Measurements from ENCODE around the gene PSEN2. TPM values are rescaled to one million over a fixed set of nuclear protein-coding genes. Genes with fewer than 3 reads are reported as not detected.

Gene PSEN2
- total RNA-seq, 1 experiment from 2014 or later = 24.2 TPM

DNA sequence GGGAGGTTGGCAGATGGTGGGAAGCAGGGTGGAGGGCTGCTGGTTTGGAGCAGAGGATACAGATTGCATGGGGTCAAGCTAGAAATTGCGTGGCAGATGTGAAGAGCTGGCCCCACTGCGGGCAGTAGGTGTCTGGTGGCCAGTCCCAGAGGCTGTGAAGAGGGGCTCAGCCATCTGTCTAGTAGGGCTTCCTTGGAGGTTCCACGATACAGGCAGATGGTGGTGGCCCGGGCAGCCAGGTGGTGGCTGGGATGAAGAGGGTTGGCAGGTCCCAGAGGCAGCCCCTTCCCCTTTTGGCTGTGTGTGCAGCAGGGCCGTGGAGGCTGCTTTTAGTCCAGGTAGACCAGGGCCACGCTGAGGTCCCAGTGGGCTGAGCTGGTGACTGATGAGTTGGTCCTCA lies 16.6 kb downstream of the PSEN2 start:
- no peaks in the 10 kb centered on the region for H3K9me3 Mint-ChIP-seq (ENCODE audit: low read depth, unreplicated experiment)

DNA sequence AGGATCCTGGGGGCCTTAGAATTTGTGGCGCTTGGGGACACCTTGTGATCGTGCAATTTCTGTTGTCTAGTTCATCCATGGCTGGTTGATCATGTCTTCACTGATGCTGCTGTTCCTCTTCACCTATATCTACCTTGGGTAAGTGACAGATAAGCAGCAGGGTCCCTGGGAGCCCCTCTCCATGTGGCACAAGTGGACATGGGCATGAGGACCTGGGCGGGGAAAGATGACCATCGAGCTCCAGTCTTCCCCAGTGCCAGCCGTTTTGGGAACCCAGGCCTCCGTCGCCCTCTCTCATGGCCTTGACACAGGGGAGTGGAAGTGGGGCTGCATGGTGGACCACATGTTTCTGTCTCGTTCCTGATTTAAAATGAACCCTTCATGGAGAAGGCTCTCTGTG lies 17.6 kb downstream of the PSEN2 start:
- H3K4me3 Mint-ChIP-seq (ENCODE audit: low read depth, unreplicated experiment) = no peak overlapping the region

More for the DNA sequence above, 16.6 kb downstream of the PSEN2 start:
- peaks cover 18% of the 10 kb centered on the region for H3K4me1 Mint-ChIP-seq (ENCODE audit: low read depth, unreplicated experiment)
- TF ChIP-seq, protein P1, sequence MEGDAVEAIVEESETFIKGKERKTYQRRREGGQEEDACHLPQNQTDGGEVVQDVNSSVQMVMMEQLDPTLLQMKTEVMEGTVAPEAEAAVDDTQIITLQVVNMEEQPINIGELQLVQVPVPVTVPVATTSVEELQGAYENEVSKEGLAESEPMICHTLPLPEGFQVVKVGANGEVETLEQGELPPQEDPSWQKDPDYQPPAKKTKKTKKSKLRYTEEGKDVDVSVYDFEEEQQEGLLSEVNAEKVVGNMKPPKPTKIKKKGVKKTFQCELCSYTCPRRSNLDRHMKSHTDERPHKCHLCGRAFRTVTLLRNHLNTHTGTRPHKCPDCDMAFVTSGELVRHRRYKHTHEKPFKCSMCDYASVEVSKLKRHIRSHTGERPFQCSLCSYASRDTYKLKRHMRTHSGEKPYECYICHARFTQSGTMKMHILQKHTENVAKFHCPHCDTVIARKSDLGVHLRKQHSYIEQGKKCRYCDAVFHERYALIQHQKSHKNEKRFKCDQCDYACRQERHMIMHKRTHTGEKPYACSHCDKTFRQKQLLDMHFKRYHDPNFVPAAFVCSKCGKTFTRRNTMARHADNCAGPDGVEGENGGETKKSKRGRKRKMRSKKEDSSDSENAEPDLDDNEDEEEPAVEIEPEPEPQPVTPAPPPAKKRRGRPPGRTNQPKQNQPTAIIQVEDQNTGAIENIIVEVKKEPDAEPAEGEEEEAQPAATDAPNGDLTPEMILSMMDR (IDR thresholded peaks at IDR 0.05; ENCODE audit: unreplicated experiment) = no peak
- intact Hi-C loops (cut with micrococcal nuclease; ENCODE audit: unreplicated experiment) = no loop called here
- CTCF ChIA-PET = no interaction called here
- H3K27ac Mint-ChIP-seq (ENCODE audit: unreplicated experiment) = no peak overlapping the region
- H3K27me3 Mint-ChIP-seq (ENCODE audit: unreplicated experiment) = no peaks in the 10 kb centered on the region
- H3K36me3 Mint-ChIP-seq (ENCODE audit: insufficient read depth, unreplicated experiment) = peaks cover 12% of the 10 kb centered on the region
- no peak for DNase-seq
- H3K4me3 Mint-ChIP-seq (ENCODE audit: low read depth, unreplicated experiment) = no peak overlapping the region
- BruUV-seq (replicated peaks) = no TSS peak

DNA sequence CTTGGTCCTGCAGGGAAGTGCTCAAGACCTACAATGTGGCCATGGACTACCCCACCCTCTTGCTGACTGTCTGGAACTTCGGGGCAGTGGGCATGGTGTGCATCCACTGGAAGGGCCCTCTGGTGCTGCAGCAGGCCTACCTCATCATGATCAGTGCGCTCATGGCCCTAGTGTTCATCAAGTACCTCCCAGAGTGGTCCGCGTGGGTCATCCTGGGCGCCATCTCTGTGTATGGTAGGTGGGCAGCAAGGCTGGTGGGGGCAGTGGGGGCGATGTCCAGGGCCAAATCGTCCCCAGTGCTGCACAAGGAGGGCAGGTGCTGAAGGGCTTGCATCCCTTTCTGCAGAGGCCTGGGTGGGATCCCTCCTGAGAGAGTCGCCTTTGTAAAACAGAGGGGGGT lies 18.4 kb downstream of the PSEN2 start:
- DNase-seq = no peak
- H3K27me3 Mint-ChIP-seq (ENCODE audit: unreplicated experiment) = no peaks in the 10 kb centered on the region
- intact Hi-C loops (cut with micrococcal nuclease; ENCODE audit: unreplicated experiment) = no loop called here
- H3K4me1 Mint-ChIP-seq (ENCODE audit: low read depth, unreplicated experiment) = no peaks in the 10 kb centered on the region
- H3K9me3 Mint-ChIP-seq (ENCODE audit: low read depth, unreplicated experiment) = no peaks in the 10 kb centered on the region
- H3K36me3 Mint-ChIP-seq (ENCODE audit: insufficient read depth, unreplicated experiment) = peaks cover 10% of the 10 kb centered on the region
- TF ChIP-seq, protein P1 (IDR thresholded peaks at IDR 0.05; ENCODE audit: unreplicated experiment) = no peak
- CTCF ChIA-PET = no interaction called here
- H3K27ac Mint-ChIP-seq (ENCODE audit: unreplicated experiment) = no peak overlapping the region
- no peak overlapping the region for H3K4me3 Mint-ChIP-seq (ENCODE audit: low read depth, unreplicated experiment)
- no TSS peak for BruUV-seq (replicated peaks)

More for the DNA sequence above, 17.6 kb downstream of the PSEN2 start:
- CTCF ChIA-PET = no interaction called here
- Mint-ChIP-seq H3K27me3 (ENCODE audit: unreplicated experiment) (no peaks in the 10 kb centered on the region), H3K36me3 (ENCODE audit: insufficient read depth, unreplicated experiment) (peaks cover 10% of the 10 kb centered on the region), H3K9me3 (ENCODE audit: low read depth, unreplicated experiment) (no peaks in the 10 kb centered on the region), H3K4me1 (ENCODE audit: low read depth, unreplicated experiment) (peaks cover 8% of the 10 kb centered on the region), H3K27ac (ENCODE audit: unreplicated experiment) (no peak overlapping the region)
- no TSS peak for BruUV-seq (replicated peaks)
- TF ChIP-seq, protein P1 (IDR thresholded peaks at IDR 0.05; ENCODE audit: unreplicated experiment) = no peak
- DNase-seq = no peak
- intact Hi-C loops (cut with micrococcal nuclease; ENCODE audit: unreplicated experiment) = no loop called here

DNA sequence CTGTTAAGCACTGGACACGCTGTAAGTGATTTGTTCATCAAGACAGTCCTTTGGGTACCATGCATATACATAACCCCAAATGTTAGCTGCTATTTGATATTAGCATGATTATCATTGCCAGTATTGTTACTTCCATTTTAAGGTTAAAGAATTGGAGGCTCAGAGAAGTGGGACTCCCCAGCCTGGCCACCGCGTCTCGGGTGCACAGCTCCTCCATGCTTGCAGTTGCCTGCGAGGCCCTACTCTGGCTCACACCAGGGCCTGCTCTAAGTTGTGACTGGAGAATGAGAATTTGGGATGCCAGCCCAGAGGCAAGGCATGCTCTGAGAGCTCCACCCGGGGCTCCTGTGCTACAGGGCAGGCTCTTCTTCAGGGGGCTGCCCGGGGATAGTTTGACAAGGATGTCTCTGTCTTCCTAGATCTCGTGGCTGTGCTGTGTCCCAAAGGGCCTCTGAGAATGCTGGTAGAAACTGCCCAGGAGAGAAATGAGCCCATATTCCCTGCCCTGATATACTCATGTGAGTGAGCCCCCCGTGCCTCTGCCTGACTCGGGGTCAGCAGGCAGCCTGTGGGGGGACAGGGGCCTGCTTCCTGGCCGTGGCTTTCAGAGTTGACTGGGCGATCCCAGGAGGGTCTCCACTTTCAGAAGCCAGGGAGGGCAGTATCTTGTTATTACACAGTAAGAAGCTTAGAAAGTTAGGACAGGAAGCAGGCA lies 19.4 kb downstream of the PSEN2 start:
- Mint-ChIP-seq H3K4me3 (ENCODE audit: low read depth, unreplicated experiment) (no peak overlapping the region), H3K27me3 (ENCODE audit: unreplicated experiment) (no peaks in the 10 kb centered on the region), H3K9me3 (ENCODE audit: low read depth, unreplicated experiment) (no peaks in the 10 kb centered on the region), H3K36me3 (ENCODE audit: insufficient read depth, unreplicated experiment) (peaks cover 10% of the 10 kb centered on the region), H3K27ac (ENCODE audit: unreplicated experiment) (no peak overlapping the region), H3K4me1 (ENCODE audit: low read depth, unreplicated experiment) (no peaks in the 10 kb centered on the region)
- intact Hi-C loops (cut with micrococcal nuclease; ENCODE audit: unreplicated experiment) = no loop called here
- TF ChIP-seq, protein P1 (IDR thresholded peaks at IDR 0.05; ENCODE audit: unreplicated experiment) = no peak
- BruUV-seq (replicated peaks) = no TSS peak
- no peak for DNase-seq
- CTCF ChIA-PET = no interaction called here

All from Calu3 (cell line).